Stimulated activated CD8-positive, alpha-beta memory T cell treated with anti-CD3 and anti-CD28 coated beads, Interleukin-4, amount 100 ng/mL, for 1 hour (primary cell): ENCODE data around the gene PTPRN2.

ENCODE experiments used
- DNase-seq, 2 donors: peaks; one replicate each; pipeline ENCODE4 v3.0.0-alpha.2; 2020; ENCODE audit warnings: low read depth in 2 of 2, low spot score in 1 of 2

The PTPRN2 gene

DNA sequence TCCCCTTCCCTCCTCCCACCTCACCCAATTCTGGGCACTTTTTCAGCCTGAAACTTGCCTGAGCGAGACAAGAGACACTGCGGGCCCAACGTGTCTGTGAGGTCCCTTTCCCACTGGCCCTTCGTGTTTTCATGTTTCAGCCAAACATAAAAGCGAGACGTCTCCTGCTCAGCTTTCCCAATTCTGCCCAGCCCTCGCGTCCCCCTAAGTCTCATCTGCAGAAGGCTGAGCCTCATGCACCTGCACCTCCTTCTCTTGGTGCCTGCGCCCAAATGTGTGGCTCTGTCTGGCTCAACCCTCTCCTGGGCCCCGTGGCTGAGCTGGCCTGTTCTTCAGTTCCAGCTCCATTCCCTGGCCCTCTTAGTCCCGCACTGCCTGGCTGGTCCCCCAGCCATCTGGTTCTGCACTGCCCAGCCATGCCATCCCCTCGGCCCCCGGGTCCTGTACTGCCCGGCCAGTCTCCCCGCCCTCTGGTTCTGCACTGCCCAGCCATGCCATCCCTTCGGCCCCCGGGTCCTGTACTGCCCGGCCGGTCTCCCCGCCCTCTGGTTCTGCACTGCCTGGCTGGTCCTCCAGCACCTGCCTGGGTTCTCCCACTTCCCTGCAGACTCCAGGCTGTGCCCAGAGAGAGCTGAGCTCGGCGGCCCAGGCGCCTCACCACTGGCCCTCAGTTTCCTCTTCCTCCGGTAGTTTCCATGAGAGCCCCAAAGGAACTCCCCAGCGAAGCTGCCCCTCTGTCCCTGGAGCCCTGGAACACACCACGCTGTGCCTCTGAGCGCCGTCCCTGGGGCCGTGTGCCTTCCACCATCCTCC lies 1026.7 kb downstream of the PTPRN2 start:
- no peak for DNase-seq

DNA sequence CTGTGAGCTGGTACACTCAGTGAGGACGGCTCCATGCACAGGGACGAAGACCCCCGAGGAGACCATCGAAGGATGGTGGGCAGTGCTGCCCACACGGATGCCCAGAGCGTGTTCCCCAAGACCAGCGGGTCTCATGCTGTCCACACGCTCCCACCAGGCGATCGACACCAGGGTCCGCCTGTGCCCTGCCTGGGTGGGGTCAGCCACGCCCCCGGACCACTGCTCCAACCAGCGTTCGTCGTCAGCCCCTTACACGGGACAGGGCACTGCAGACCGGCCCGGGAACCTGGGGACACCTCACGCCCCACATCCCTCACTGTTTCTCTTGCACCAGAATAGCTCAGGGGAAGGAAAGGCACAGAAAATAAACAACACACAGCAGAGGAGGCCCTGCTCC lies 1027.4 kb downstream of the PTPRN2 start:
- DNase-seq: no peak

DNA sequence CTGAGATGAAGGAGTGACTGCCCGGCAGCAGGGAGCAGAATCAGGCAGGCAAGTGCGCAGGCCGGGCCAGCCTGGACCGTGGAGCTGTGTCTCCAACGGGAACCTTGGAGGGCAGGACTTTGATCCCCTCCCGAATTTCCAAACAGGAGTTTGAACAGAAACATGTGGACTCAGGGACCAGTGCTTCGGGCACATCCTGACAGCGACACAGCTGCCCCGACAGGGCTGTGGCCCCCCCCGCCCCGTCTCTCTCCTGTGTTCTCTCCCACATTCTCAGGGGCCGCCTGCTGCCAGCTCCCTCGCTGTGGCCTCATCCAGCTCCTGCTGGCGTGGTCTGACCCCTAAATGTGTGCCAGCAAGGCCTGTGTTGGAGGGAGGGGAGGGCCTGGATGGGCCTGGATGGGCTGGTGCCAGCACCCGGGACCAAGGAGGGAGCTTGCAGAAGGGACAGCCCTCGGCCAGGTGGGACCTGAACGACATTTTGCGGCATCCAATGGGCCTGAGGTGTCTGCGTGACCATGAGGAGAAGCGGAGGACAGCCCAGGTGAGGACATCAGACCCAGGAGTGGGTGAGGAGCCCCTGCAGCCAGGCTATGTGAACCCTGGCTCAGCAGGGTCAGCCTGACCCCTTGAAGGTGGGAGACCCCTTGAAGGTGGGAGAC lies 1027.9 kb downstream of the PTPRN2 start:
- DNase-seq: no peak

GRCh38 chr7:157558875-157559595 lies 1028.6 kb downstream of the PTPRN2 start:
- no peak for DNase-seq

GRCh38 chr7:157558516-157558874 lies 1029.1 kb downstream of the PTPRN2 start:
- no peak for DNase-seq

DNA sequence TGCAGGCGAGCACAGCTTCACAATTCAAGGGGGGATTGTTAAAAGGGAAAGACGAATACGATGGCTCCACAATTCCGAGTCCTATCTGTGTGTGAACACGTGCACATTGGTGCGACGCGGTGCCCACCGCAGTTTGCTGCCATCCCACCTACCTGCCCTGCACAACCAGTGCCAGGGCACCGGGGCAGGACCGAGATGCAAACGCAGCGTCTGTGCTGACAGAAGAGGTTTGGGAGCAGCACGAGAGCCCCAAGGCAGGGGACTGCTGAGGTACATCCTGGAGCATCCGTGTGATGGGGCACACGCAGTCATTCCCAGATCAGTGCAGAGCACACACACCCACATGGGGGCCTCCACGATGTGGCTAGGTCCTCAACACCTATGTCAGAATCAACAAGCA lies 1029.6 kb downstream of the PTPRN2 start:
- no peak for DNase-seq

GRCh38 chr7:157557263-157557662 lies 1030.4 kb downstream of the PTPRN2 start:
- DNase-seq: no peak

GRCh38 chr7:157556642-157556944 lies 1031.0 kb downstream of the PTPRN2 start:
- no peak for DNase-seq

DNA sequence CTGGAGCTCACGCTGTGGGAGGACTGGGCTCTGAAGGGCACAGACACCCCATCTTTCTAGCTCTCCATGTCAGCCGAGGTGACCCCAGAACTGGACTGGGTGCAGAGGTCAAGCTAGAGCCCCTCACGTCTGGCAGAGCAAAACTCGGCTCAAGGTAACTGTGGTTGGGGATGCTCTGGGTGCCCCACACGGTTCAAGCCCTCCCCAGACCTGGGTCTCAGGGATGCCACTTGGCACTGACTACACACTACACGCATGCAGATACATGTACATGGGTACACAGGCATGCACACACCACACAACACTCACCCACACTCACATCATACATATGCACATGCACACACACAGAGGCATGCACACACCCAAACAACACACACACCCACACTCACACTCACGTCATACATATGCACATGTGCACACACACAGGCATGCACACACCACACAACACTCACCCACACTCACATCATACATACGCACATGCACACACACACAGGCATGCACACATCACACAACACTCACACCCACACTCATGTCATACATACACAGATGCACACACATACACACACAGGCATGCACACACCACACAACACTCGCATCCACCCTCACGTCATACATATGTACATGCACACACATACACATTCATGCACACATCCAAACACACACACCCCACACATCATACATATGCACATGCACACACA lies 1031.5 kb downstream of the PTPRN2 start:
- no peak for DNase-seq

- DNase-seq: no peak
These were observed 1032.3 kb downstream of the PTPRN2 start for GRCh38 chr7:157555313-157555712.

DNA sequence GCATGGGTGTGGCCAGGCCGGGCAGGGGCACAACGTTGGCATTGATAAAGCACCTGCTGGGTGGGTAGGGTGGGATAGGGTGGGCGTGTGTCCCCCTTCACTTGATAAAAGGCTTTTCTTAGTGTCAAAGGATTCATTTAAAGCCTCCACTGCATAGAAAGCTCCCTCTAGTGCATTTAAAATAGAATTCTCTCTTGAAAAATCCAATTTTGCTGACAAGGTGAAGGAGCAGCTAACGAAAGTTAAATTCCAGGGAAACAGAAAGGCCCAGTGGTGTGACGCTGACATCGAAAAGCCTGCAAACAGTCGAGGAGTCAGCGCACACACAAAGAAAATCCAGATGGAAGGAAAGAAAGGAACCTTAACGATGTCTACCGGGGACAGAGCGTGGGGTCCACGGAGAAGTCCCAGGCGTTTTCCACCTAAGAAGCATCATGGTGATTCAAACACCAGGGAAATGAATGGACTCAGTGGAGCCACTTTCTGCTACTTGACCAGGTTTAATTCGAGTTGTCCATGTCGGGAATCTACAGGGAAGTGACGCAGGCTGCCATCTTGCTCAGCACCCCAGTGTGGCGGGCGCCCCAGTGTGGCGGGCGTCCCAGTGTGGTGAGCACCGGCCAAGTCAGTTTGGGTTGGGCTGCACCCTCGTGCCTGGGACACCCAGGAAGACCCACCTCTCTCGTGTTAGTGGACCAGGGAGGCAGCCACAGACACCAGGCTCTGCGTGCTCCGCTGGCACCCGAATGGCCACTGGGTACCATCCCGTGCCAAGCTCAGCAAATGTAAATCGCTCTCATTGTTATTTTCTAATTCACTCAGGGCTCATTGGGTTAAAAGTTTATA lies 1033.0 kb downstream of the PTPRN2 start:
- no peak for DNase-seq

DNA sequence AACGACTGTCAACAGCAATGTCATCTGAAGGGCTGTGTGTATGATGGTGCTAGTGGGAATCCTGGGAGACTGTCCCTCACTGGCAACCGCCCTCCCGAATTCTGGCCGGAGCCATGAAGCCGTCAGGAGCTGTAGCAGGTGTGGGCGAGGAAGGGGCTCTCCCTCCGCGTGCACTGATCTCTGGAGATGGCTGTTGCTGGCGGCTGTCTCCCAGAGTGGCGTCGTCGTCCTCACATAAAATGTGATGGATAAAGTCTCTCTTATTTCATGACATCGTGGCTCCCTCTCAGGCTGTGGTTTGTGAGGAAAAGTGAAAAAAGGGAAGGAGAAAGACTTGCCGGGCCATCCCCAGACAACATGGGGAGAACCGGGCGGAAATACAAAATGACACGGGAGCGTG lies 1034.4 kb downstream of the PTPRN2 start:
- no peak for DNase-seq

GRCh38 chr7:157552295-157552993 lies 1035.2 kb downstream of the PTPRN2 start:
- no peak for DNase-seq

GRCh38 chr7:157551325-157552070 lies 1036.1 kb downstream of the PTPRN2 start:
- DNase-seq: no peak

DNA sequence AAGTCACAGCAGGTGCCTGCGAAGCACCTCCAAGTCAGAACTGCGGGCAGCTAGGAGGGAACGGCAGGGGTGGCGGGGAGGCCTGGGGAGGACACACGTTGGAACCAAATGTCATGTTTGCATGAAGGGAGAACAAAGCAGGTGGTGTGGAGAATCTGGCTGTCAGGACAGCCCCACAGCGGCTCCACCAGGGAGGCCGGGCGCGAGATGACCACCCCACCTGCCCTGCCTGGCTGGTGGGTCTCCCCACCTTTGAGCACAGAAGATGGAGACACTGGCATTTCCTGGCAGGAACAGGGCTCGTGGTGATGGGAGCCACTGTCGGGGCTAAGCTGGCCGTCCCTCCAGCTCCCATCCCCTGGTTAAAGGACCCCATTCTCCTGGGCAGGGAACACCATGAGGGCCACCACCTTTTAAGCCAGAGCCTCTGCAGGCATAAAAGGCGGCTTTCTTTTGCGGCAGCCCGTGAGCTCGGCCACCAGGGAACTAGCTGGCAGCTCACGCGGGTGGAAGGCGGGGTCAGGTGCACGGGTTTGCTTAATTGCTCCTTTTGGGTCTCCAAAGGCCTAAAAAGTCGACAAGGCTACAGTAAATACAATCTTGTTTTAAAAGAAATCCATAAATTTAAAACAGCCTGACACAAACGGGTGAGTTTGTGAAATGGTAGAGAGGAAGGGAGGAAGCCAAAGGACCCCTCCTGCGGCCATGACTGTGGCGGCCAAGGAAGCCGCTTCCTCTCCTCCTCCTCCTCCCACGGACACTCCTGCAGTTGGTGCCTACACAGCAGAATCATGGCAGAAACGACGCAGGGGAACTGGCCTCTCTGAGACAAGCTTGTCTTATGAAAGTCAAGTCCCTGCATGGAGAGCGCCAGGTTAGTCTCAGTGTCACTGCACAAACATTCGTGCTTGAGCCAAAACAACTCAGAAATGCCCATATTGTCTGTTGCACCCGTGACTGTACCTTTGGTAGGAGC lies 1037.0 kb downstream of the PTPRN2 start:
- no peak for DNase-seq

- no peak for DNase-seq
These were observed 1037.9 kb downstream of the PTPRN2 start for GRCh38 chr7:157549612-157550299.

DNA sequence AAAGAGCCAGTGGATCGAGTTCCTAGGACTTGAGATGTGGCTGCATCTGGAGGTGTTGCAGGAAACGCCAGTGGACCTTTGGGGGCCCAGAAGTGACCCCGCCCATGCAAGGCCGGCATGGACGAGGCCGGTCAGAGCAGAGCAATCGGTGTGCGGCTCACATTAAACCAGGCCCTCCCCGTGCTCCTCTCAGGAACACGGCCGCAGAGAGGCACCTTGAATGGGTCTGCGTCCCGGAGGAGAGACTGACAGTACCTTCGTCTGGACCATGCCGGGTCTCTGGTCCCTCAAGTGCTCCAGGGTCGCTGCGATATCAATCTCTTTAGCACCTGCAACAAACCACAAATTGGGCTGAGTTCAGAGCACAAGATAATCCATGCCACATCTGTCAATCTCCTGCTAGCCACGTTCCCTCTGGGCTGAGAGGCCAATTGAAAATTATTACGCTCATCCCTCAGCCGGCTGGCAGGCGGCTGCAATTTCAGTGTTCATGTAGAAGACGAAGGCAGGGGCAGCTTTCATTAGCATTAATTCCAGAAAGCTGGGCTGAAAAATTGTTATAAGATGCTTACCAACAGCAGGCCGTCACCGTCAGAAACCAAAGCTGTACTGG lies 1038.8 kb downstream of the PTPRN2 start:
- DNase-seq: no peak
